HG03095 (cell line): Measurements from ENCODE around the gene PTPRM.

Experiments
- ATAC-seq: cut with Tn5 transposase; IDR thresholded peaks from one replicate; pipeline ENCODE4 v1.9.1; 2021; ENCODE audit warnings: moderate library complexity; ENCODE audit not compliant: unreplicated experiment

PTPRM gene

DNA sequence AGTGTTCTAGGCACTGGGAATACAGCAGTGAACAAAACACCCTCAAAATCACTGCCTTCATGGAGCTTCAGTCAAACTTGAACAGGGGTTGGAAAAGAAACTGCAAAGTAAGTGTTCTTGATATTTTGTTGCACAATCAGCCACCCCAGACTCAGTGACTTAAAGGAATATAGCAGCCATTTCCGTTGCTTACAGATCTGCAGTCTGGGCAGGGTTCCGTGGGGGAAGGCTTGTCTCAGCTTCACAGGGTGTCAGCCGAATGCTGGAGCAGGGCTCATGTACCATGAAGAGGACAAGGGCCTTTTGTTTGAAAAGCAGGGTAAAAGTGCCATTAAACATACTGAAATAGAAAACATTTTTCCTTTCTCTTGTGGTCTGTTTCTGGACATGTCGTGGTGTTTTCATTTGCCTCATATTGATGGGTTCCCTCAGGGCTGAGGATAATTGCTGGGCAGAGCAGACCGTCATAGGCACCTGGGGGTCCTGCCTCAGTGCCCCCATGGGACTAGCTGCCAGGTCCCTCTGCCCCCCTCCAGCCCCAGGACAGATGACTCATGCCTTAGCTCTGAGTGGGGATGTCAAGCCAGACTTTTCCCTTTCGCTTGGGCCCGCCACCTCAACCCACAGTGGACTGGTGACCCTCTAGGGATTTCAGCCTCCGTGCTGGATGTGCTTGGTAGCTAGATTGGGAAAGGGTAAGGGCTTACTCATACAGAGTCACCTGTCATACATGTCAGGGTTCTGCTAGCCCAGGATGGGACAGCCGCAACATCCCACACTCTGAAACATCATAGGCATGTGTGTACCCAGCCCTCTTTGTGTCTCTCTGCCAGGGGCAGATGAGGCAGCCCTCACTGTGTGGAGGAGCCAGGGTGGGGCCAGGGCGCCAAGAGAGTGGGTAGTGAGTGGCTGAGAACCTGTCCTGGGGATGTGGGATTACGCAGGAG, 96.5 kb downstream of the PTPRM start:
- no peak for ATAC-seq

DNA sequence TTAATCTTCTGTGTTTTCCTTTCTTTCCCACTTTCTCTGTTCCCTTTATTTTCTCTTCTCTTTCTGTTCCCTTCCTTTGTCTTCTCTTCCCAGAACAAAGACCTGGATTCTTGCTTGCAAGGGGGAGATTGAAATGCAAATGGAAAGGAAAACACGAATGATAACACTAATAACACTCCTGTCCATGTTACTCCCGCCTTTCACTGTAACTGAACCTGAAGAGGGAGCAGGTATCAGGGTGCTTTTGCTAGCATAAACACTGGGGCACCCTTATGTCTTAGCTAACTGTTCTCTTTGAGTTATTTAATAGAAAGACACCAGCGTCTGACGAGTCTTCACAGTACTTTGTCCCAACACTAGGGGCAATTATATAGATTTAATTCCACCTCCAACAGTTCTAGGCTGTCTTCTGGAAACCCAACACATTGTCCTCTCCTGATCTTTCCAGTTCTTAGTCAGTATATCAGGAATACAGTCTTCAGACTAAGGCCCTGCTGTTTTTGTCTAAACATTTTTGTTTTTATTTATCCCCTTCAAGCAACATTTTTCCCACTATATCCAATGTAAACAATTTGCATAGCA, 99.2 kb downstream of the PTPRM start:
- ATAC-seq, result no peak

DNA sequence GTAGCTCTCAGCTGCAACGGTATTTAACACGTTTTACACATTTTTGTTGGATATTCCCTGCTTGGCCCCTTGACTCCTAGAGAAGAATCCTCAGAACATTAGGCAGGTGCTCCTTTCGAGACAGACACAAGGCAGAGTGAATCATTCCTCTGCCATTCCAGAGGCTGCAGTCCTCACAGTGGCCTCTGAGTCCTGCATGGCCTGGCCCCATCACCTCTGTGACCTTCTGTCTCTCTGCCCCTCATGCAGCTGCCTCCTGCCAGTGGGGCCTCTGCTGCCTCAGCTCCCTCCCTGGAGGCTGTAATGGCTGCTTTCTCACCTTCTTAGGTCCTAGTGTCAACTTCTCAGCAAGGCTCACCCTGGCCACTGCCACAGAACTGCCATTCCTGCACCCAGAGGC, 101.3 kb downstream of the PTPRM start:
- no peak for ATAC-seq

DNA sequence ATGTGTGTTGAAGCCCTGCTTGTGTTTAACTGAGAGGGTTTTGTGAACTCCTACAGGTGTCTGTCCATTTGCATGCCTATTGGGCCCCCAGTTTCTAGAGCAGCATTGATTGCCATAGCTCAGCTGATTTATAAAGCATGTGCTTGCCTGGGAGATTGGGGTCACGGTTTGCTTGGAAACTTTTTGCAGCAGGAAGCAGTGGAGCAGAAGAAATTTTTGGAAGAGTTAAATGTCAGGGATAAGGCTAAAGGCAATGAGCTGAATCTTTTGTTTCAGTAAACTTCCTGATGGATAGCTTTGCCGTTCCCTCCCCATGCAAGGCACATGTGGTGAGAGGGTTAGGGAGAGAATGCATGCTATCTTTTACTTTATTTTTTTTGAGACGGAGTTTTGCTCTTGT, 102.2 kb downstream of the PTPRM start:
- no peak for ATAC-seq

DNA sequence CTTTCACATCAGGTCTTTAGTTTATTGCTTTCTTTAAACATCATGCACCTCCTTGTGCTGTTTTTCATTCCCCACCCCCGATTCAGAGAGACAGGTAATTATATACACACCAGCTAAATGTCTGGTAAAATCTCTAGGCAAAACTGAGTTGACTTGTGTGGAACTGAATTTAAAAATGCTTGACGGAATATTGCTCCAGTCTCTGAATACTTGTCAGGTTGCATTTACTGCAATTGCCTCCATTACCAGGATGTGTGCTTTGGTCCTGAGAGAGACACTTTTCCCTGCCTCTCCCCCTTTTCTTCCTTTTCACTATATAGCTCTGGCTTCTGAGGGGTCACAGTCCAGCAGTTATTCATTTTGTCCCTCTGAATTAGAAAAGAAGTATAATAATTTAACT, 104.0 kb downstream of the PTPRM start:
- ATAC-seq, result no peak

DNA sequence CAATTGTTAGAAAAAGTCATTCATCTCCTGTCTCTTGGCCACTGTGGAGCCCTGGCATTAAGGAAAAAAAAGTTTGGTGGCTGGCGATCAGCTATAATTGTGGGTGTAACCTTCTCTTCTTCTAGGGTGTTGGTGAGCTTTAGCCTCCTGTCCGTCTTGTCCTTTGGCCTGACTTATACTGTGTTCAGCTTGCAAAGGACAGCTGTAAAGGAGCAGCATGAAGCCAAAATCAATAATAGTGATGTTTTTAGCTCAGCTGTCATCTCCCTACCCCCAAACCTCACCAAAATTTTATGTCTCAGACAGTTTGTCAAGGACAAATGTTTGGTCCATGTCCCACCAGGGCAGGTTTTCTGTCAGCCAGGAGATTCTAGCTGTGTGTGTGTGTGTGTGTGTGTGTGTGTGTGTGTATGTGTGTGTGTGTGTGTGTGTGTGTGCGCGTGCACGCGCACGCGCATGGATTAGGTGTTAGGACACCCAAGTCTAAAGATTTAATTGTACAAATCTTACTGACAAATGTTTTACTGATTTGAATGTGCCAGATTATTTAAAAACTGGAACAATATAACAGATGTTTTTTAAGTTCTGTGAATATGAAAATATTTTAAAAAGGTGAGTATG, 109.2 kb downstream of the PTPRM start:
- no peak for ATAC-seq

DNA sequence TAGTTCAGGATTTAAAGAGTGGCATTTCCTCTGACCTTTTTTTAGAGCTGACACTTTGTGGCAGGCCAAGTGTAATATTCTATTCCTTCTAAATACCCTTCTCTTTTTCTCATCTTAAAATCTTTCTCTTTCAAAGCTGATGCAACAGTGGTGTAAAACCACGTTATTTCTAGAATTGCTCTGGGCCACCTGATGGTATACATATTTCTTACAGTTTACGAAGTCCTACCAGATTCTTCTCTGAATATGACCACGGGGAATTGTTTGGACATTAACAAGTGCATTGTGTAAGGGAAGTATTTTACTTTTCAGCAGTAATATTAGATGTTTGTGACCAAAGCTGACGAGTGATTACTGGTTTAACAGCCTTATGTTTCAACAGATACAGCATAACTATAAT, 109.9 kb downstream of the PTPRM start:
- no peak for ATAC-seq

DNA sequence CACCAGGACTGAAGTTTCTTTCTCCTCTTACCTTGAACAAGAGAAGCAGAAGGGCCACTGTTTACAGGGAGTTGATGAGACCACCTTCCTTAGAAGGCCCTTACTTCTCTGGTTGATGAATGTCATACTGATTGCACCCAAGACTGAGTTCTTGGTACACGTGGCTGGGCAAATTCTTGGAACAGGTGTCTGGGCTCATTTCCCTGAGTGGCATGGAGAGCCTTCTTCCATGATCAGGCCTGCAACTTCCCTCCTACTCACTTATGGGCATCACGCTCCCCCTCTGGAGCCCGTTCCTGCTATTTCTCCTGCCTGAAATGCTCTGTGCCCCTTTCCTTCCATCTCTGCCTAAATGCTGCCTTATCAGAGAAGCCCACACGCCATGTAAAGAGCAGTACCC, 110.3 kb downstream of the PTPRM start:
- no peak for ATAC-seq

DNA sequence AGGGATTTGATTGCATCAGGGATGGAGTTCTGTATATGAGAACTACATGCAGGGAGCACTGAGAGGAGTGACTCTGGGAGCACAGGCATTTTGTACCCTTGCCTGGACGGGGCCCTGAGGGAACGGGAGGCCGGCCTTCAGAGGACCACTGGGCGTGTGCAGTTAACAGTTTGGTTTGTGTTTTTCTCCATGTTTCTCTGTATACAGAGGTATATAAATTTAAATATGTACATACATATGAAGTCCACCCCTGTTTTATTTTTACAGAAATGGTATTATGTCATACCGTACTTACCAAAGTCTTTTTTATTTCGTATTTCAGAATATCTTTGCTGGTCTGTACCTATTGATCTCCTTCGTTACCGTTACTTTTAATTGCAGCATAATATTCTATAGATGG, 111.3 kb downstream of the PTPRM start:
- ATAC-seq, result no peak

DNA sequence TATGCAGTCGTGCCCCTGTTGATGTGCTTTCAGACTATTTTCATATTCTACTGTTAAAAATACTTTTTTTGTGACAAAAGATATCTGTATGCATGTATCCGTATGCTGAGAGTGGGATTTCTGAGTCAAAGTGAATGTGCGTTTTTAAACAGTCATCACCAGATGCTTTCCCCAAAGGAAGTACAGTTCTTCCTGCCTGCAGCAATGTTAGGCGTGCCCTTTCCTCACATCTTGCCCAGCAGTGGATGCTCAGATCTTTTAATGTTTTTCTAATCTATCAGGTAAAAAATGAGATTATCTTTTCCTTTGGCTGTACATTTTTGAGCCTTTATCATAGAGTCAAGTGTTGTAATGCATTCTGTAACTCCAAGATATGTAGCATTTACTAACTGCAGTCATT, 111.7 kb downstream of the PTPRM start:
- ATAC-seq, result no peak

DNA sequence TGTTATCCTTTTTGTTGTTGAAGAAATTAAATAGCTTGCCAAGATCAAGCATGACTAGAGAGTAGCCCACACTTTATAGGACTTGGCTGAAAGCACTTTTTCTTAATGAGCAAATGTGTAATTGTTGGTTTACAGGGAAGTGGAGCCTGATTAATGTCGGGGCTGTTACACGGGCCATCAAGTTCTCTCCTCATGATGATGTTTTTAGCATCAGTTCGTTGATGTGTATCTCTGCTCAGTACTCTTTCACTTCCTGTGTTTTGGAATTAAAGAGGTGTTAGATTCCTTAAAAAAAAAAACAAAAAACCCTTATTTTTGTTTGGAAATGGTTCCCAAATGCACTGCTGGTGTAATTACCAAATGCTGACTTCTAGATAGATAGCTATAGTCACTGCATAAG, 114.2 kb downstream of the PTPRM start:
- no peak for ATAC-seq

DNA sequence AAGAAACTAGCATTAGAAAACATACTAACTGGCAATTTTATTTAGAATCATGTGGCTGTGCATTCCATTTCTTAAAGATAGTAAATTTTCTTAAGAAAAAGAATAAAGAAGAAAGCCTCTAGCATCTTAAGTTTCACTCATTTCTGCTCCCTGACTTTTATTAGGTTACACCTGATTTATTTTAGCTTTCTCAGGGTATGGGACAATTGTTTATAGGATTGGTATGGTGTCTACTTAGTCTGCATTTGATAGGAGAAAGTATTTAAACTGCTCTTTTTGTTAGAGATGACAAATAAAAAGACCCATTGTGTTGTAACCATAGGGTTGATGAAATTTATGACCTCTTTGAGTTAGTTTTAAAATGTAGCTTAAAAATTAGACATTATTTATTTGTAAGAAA, 115.2 kb downstream of the PTPRM start:
- ATAC-seq, result no peak

DNA sequence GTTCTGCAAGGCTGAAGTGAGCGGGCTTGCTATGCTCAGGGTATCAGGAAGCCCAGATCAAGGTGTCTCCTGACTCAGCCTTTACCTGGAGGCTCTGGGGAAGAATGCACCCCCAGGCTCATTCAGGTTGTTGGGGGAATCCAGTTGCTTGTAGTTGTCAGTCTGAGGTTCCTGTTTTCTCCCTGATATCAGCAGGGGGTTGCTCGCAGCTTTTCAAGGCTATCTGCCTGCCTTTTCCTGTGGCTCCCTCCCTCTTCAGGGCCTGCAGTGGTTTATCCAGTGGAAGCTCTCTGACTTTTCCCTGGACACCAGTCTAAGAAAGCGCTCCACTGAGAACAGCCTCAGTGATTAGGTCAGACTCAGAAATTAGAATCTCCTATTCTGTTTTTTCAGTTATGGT, 116.6 kb downstream of the PTPRM start:
- ATAC-seq, result no peak

DNA sequence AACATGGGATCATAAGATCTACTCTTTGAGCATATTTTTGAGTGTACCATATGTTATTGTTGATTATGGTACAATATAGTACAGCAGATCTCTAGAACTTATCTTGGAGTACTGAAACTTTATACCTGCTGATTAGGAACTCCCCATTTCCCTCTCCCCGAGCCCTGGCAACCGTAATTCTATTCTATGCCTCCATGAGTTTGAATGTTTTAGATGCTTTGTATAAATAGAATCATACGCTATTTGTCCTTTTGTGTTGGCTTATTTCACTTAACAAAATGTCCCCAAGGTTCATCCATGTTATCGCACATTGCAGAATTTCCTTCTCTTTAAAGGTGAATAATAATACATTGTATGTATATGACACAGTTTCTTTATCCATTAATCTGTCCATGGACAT, 117.2 kb downstream of the PTPRM start:
- no peak for ATAC-seq

DNA sequence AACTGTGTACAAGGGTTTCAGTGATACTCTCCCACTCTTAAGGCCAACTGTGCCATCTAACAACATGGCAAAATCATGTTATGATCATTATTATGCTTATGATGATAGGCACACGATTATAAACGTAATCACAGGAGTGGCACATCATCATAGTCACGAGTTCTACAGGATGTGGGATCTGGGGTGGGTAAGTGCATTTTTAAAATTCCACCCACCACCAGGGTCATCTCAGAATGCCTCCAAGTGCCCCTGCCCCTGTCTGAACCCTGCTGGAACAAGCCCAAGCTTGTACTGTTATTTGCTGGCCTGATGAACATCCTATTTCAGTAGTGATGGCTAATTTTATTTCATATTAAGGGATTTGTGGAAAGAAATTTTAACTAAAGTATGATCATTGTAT, 117.8 kb downstream of the PTPRM start:
- no peak for ATAC-seq

DNA sequence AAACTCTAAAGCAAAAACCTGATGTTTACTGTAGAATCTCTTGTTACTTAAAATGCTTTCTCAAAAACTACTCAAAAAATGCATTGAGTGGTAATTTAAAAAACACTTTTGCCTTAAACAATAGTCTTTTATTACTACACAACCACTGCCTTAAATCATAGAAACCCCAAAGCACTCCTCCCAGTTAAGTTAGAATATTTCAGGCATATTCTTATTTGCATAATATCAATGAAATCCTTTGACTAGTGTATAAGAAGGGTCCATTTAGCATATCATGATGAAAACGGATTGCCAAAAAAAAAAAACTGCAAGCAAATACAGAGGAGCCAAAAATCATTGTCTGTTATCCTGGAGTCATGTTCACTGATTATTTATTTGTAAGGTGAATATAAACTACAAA, 119.2 kb downstream of the PTPRM start:
- ATAC-seq, result no peak

DNA sequence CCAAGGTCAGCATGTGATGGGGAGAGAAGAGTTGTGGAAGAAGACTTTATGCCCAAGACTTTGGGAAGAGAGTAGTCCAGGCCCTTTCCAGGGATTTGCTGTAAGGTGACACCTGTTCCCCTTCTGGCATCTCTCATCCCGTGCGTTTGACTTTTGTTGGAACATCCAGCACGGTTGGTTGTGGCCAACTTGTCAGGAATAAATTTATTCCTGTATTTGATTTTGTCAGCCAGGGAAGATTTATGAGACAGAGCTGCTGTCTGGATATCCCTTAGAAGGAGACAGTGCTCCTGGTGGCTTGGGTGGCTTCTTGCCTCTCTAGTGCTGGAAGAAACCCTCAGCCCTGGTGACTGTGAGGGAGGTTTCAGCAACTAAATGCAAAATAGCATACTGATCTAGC, 121.5 kb downstream of the PTPRM start:
- ATAC-seq, result no peak

DNA sequence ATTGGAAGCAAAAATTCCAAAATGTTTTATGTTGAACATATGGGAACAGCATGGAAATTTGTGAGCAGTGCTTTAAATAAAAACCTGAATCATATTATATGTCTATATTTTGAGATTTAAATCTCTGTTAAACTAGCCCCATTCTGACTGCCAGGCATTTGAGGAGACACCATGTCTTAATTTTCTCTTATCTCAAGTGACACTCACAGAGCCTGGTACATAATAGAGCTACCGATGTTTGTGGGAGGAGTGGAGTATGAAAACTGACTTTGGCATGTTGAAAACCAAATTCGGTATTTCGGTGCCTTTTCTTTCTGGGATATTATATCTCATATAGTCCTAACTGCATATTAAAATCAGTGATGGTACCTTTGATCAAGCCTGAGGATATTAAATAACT, 124.1 kb downstream of the PTPRM start:
- ATAC-seq, result no peak

DNA sequence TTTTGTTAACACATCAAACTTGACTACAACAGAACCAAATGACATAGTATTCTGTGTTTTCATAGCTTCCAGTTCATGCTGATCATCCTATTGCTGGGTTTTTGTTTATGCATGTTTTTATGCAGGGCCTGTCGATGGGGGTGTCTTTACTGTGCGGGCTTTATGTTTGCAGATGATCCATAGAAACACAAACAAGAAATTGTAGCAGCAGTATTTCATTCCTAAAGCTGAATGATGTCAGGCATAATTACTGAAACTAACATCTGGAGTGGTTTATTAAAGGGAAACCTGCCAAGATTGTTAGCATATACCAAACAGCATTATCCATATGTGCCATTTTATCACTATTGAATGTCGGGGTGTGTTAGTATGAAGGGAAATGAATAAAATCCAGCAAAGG, 129.7 kb downstream of the PTPRM start:
- ATAC-seq, result no peak

DNA sequence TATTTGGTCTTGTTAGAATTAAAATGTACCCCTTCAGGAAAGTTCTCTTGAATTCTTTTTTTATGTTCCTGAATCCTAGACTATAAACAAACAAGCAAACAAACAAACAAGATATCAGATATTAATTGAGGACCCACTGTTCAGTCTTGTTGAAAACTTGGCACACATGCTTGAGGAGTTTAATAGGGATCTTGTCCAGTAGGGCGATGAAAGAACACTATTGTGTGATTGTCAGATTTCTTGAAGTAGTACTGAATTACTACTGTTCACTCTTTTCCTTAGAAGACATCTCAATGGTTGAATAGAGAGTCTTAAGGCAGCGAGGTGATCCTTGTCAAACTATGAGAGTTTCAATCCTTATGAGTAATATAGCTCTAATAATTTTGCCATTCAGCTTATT, 130.2 kb downstream of the PTPRM start:
- ATAC-seq, result no peak

DNA sequence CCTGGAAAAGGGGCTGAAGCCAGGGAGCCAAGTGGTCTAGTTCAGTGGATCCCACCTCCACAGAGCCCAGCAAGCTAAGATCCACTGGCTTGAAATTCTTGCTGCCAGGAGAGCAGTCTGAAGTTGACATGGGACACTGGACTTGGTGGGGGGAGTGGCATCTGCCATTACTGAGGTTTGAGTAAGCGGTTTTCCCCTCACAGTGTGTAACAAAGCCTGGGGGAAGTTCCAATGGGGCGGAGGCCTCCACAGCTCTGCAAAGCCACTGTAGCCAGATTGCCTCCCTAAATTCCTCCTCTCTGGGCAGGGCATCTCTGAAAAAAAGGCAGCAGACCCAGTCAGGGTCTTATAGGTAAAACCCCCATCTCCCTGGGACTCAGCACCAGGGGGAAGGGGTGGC, 144.4 kb downstream of the PTPRM start:
- ATAC-seq, result no peak

DNA sequence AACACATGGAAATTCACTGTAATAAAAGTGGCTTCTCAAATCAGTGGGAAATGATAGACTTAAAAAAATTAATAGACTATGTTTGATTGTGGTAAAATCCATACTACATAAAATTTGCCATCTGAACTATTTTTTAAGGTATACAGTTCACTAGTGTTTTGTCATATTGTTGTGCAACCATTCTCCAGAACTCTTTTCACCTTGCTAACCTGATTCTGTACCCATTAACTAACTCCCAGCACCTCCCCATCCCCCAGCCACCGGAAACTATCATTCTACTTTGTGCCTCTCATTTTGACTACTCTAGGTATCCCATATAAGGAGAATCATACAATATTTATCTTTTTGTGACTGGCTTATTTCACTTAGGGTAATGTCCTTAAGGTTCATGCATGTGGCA, 153.3 kb downstream of the PTPRM start:
- ATAC-seq, result no peak
